ENCODE results near the gene COA1. TPM values are rescaled to one million over a fixed set of nuclear protein-coding genes. Genes with fewer than 3 reads are reported as not detected.

COA1 gene
- total and polyA plus RNA-seq, 9 of the 15 experiments (the other 6 are each of a cell fraction or from before 2014, with no cell fraction given), result 98.9 to 463 (median 181) TPM

DNA sequence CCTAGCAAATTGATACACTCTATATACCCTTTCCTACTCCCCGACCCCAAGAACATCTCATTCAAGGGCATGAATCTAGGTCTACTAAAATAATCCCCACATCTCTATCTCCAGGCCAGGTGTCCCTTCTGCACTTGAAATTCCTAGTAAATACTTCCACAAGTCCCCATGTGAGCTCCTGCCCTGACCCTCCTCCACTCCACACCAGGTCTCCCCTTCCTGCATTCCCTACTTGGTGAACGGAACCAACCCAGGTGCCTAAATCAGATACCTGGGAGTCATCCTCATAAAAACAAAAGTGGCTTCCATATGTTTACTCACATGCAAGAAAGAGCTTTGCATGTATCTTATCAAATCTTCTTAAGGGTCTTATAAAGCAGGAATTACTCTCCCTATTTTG is 69.2 kb downstream of the COA1 start:
- POLR2A ChIA-PET, result no interaction called here

More for the DNA sequence above, 69.2 kb downstream of the COA1 start:
- Histone ChIP-seq H3K9me3 (replicated peaks; ENCODE audit: control insufficient read depth, insufficient read depth, low read depth, low read length) (no peaks in the 10 kb centered on the region), H3K27ac (ENCODE audit: extremely low read depth, low read depth, low read length) (no peak overlapping the region), H3K4me2 (ENCODE audit: insufficient read depth, low read length) (no peak overlapping the region), H3K79me2 (ENCODE audit: control insufficient read depth, insufficient read depth, low read length) (peaks cover 70% of the 10 kb centered on the region), H3K9me1 (ENCODE audit: control insufficient read depth, insufficient read depth, low read length) (peaks cover 2% of the 10 kb centered on the region), H2AFZ (ENCODE audit: low read depth, low read length) (no peak overlapping the region), H4K20me1 (replicated peaks; ENCODE audit: control insufficient read depth, insufficient read depth, low read length) (no peaks in the 10 kb centered on the region; the same call in 1 of the 2 replicates), H3K36me3 (ENCODE audit: control insufficient read depth, insufficient read depth, low read length) (peaks cover 23% of the 10 kb centered on the region), H3K9ac (ENCODE audit: insufficient read depth in 1 of 2, low read depth in 2 of 2, low read length in 2 of 2) (no peak overlapping the region), H3K27me3 (ENCODE audit: control insufficient read depth in 2 of 2, insufficient read depth in 2 of 2, low read length in 2 of 2) (no peaks in the 10 kb centered on the region), H3K4me1 (replicated peaks in 1 of 2; ENCODE audit: control insufficient read depth in 2 of 2, insufficient read depth in 2 of 2, low read length in 2 of 2) (peaks cover 0 to 5% of the 10 kb centered on the region in 2 experiments; a peak in 1 of 5 replicates), H3K4me3 (no peak overlapping the region)
- ATAC-seq (no peak), DNase-seq (ENCODE audit: extremely low read depth in 1 of 4, low spot score in 3 of 4) (no peak), FAIRE-seq (no peak)
- intact Hi-C loops (cut with micrococcal nuclease) (loop anchor here (5.0 kb wide), 1 partner anchor 42 kb away; no protein-coding TSS in a partner anchor), in situ Hi-C loops (cut with MboI) (no loop called here)
- CTCF ChIA-PET (ENCODE audit: low intra/inter-chr PET ratio), result no interaction called here
- 84% methylated on average over 2 of the region's 2 CpGs for WGBS (ENCODE audit: insufficient coverage, low coverage, missing lambda C conversion rate)
- TF ChIP-seq ZNF445 (CRISPR knock-in tag; IDR thresholded peaks at IDR 0.05; ENCODE audit: low read depth) (no peak), STAG1 (CRISPR knock-in tag; IDR thresholded peaks at IDR 0.05; ENCODE audit: borderline replicate concordance) (no peak), L3MBTL2 (IDR thresholded peaks at IDR 0.05) (no peak), CHCHD3 (CRISPR knock-in tag; IDR thresholded peaks at IDR 0.05) (no peak), ZKSCAN3 (CRISPR knock-in tag; IDR thresholded peaks at IDR 0.05) (no peak), NEUROD1 (IDR thresholded peaks at IDR 0.05; ENCODE audit: borderline replicate concordance, low read depth, low read length, partially characterized antibody) (no peak), CREBBP (IDR thresholded peaks at IDR 0.05; ENCODE audit: low read depth, low read length) (no peak), ZNF274 (IDR thresholded peaks at IDR 0.05; ENCODE audit: borderline replicate concordance, low read depth, low read length) (no peak)
- TF ChIP-seq, protein P1, sequence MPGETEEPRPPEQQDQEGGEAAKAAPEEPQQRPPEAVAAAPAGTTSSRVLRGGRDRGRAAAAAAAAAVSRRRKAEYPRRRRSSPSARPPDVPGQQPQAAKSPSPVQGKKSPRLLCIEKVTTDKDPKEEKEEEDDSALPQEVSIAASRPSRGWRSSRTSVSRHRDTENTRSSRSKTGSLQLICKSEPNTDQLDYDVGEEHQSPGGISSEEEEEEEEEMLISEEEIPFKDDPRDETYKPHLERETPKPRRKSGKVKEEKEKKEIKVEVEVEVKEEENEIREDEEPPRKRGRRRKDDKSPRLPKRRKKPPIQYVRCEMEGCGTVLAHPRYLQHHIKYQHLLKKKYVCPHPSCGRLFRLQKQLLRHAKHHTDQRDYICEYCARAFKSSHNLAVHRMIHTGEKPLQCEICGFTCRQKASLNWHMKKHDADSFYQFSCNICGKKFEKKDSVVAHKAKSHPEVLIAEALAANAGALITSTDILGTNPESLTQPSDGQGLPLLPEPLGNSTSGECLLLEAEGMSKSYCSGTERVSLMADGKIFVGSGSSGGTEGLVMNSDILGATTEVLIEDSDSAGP (CRISPR knock-in tag; IDR thresholded peaks at IDR 0.05), result no peak
- TF ChIP-seq, protein P2, sequence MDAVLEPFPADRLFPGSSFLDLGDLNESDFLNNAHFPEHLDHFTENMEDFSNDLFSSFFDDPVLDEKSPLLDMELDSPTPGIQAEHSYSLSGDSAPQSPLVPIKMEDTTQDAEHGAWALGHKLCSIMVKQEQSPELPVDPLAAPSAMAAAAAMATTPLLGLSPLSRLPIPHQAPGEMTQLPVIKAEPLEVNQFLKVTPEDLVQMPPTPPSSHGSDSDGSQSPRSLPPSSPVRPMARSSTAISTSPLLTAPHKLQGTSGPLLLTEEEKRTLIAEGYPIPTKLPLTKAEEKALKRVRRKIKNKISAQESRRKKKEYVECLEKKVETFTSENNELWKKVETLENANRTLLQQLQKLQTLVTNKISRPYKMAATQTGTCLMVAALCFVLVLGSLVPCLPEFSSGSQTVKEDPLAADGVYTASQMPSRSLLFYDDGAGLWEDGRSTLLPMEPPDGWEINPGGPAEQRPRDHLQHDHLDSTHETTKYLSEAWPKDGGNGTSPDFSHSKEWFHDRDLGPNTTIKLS (IDR thresholded peaks at IDR 0.05; ENCODE audit: borderline replicate concordance, low read depth), result no peak
- no TSS peak for BruUV-seq (replicated peaks)
